Parathyroid adenoma (tissue), 2 donors: ENCODE results near the gene PSMB5.

Source experiments
- H2AFZ ChIP-seq: fragments of 300-600 bp; sonication (generic); one replicate; pipeline ENCODE4 v1.7.0; 2017; ENCODE audit warnings: antibody characterized with exemption, mild to moderate bottlenecking
- H3K27ac ChIP-seq: fragments of 300-600 bp; sonication (generic); one replicate; pipeline ENCODE4 v1.7.0; 2017
- H3K27me3 ChIP-seq: fragments of 300-600 bp; sonication (generic); one replicate; pipeline ENCODE4 v1.7.0; 2017; ENCODE audit warnings: low read length; ENCODE audit not compliant: control insufficient read depth, insufficient read depth
- H3K36me3 ChIP-seq: fragments of 300-600 bp; sonication (generic); one replicate; pipeline ENCODE4 v1.7.0; 2017; ENCODE audit warnings: low read length; ENCODE audit not compliant: control insufficient read depth, insufficient read depth
- H3K4me1 ChIP-seq: fragments of 300-600 bp; sonication (generic); one replicate; pipeline ENCODE4 v1.7.0; 2017; ENCODE audit warnings: control low read depth
- H3K4me2 ChIP-seq: fragments of 300-600 bp; sonication (generic); one replicate; pipeline ENCODE4 v1.7.0; 2017; ENCODE audit warnings: low read length
- H3K4me3 ChIP-seq: fragments of 300-600 bp; sonication (generic); one replicate; pipeline ENCODE4 v1.7.0; 2017; ENCODE audit warnings: low read depth, low read length
- H3K79me2 ChIP-seq: fragments of 300-600 bp; sonication (generic); one replicate; pipeline ENCODE4 v1.7.0; 2017; ENCODE audit warnings: control low read depth
- H3K9ac ChIP-seq: fragments of 300-600 bp; sonication (generic); one replicate; pipeline ENCODE4 v1.7.0; 2017; ENCODE audit warnings: mild to moderate bottlenecking
- H3K9me3 ChIP-seq: fragments of 300-600 bp; sonication (generic); one replicate; pipeline ENCODE4 v1.7.0; 2017; ENCODE audit warnings: low read length; ENCODE audit not compliant: control insufficient read depth
- TF ChIP-seq, protein P1 (sequence below): fragments of 300-600 bp; sonication (generic); IDR thresholded peaks from one replicate; pipeline ENCODE4 v1.7.0; 2017; ENCODE audit warnings: antibody characterized with exemption, mild to moderate bottlenecking
- donor health status: primary hyperparathyroidism.

PSMB5 gene

DNA sequence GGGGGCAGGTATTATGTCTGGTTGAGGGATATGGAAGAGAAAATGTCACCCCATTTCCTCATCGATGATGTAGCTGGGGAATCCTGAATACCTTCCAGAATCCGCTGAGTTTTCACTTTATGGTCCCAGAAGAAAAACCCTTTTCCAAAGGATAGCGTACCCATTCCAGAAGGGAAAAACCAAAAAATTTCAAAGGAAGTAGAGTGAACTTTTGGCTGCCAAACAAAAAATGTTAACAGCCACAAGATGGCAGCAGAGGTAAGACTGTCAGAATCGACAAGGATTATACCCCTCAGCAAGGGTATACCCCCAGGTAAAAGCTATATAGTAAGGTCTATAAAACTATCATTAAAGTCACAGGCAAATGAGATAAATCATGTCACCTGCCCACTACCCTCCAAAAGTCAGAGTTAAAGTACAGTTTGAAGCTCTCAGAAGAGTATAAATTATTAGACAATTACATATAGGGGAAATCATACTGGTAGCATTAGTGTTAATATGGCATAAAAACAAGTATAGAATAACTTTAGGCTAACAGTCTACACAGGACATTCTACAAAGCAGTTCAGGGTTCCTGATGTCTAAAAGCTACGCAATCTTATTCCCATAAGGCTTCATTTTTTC, 42.2 kb upstream of the PSMB5 start:
- H3K9me3 ChIP-seq, result no peaks in the 10 kb centered on the region
- TF ChIP-seq, protein P1, sequence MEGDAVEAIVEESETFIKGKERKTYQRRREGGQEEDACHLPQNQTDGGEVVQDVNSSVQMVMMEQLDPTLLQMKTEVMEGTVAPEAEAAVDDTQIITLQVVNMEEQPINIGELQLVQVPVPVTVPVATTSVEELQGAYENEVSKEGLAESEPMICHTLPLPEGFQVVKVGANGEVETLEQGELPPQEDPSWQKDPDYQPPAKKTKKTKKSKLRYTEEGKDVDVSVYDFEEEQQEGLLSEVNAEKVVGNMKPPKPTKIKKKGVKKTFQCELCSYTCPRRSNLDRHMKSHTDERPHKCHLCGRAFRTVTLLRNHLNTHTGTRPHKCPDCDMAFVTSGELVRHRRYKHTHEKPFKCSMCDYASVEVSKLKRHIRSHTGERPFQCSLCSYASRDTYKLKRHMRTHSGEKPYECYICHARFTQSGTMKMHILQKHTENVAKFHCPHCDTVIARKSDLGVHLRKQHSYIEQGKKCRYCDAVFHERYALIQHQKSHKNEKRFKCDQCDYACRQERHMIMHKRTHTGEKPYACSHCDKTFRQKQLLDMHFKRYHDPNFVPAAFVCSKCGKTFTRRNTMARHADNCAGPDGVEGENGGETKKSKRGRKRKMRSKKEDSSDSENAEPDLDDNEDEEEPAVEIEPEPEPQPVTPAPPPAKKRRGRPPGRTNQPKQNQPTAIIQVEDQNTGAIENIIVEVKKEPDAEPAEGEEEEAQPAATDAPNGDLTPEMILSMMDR, result peak; percentile 53
- H3K36me3 ChIP-seq, result no peaks in the 10 kb centered on the region
- no peak overlapping the region for H2AFZ ChIP-seq
- H3K9ac ChIP-seq, result no peak overlapping the region
- H3K4me1 ChIP-seq, result peaks cover 13% of the 10 kb centered on the region
- H3K27ac ChIP-seq, result no peak overlapping the region
- no peaks in the 10 kb centered on the region for H3K27me3 ChIP-seq
- peaks cover 6% of the 10 kb centered on the region for H3K79me2 ChIP-seq
- H3K4me2 ChIP-seq, result no peak overlapping the region
- no peak overlapping the region for H3K4me3 ChIP-seq

DNA sequence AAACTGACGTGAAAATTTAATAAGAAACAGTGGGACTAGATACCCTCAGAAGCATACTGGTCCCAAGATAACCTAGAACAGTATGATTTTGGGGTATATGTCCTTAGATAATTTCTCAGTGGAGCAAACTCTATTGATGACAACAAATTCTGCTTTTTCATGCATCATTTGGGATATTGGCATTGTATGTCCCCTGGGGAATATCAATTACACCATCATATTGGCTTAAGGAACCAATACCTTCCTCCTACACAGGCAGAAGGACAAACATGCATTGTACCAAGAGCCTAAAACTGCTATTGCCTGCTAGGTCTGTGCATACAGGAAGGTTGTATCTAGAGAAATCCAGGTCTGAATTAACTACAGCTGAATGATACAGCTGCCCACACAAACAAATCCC, 40.2 kb upstream of the PSMB5 start:
- Histone ChIP-seq H3K36me3 (no peaks in the 10 kb centered on the region), H3K4me1 (peaks cover 20% of the 10 kb centered on the region), H3K4me3 (no peak overlapping the region), H3K27me3 (no peaks in the 10 kb centered on the region), H3K9me3 (no peaks in the 10 kb centered on the region), H3K27ac (no peak overlapping the region), H2AFZ (no peak overlapping the region), H3K79me2 (peaks cover 5% of the 10 kb centered on the region), H3K9ac (no peak overlapping the region), H3K4me2 (no peak overlapping the region)
- TF ChIP-seq, protein P1, result no peak

- no peaks in the 10 kb centered on the region for H3K36me3 ChIP-seq
- no peak overlapping the region for H2AFZ ChIP-seq
- TF ChIP-seq, protein P1, result no peak
- no peaks in the 10 kb centered on the region for H3K27me3 ChIP-seq
- peaks cover 3% of the 10 kb centered on the region for H3K79me2 ChIP-seq
- H3K4me1 ChIP-seq, result peaks cover 24% of the 10 kb centered on the region
- H3K27ac ChIP-seq, result peak overlapping the region; percentile 85
- no peak overlapping the region for H3K9ac ChIP-seq
- H3K4me2 ChIP-seq, result peak overlapping the region; percentile 85
- peak overlapping the region; percentile 70 for H3K4me3 ChIP-seq
- H3K9me3 ChIP-seq, result no peaks in the 10 kb centered on the region
Measured at GRCh38 chr14:23071921-23072539, 37.3 kb upstream of the PSMB5 start.

GRCh38 chr14:23071244-23071920, 36.7 kb upstream of the PSMB5 start:
- peak overlapping the region; percentile 85 for H3K4me2 ChIP-seq
- H2AFZ ChIP-seq, result peak overlapping the region; percentile 74
- H3K27ac ChIP-seq, result peak overlapping the region; percentile 85
- H3K4me1 ChIP-seq, result peaks cover 24% of the 10 kb centered on the region
- no peaks in the 10 kb centered on the region for H3K9me3 ChIP-seq
- H3K36me3 ChIP-seq, result no peaks in the 10 kb centered on the region
- H3K4me3 ChIP-seq, result peak overlapping the region; percentile 70
- H3K27me3 ChIP-seq, result no peaks in the 10 kb centered on the region
- H3K79me2 ChIP-seq, result peaks cover 5% of the 10 kb centered on the region
- H3K9ac ChIP-seq, result no peak overlapping the region
- TF ChIP-seq, protein P1, result no peak
